GM18511 (cell line): ENCODE results near the gene SLC31A1.
A peak's percentile ranks its signal among the peaks of the same experiment; 100 is the strongest.
"Not testable (repeated sequence)": the region's sequence is repeated elsewhere in the genome, so short reads cannot be mapped to it uniquely, and the experiment has no call there.

Source experiments
- ATAC-seq: cut with Tn5 transposase; IDR thresholded peaks from one replicate; pipeline ENCODE4 v1.9.1; 2021; ENCODE audit warnings: mild to moderate bottlenecking, moderate library complexity; ENCODE audit not compliant: unreplicated experiment

The SLC31A1 gene

GRCh38 chr9:113261917-113262671 lies 40.8 kb downstream of the SLC31A1 start:
- ATAC-seq: no peak

GRCh38 chr9:113266174-113266573 lies 44.8 kb downstream of the SLC31A1 start:
- no peak for ATAC-seq

GRCh38 chr9:113267911-113268566 lies 46.7 kb downstream of the SLC31A1 start:
- ATAC-seq: no peak

- ATAC-seq: no peak
These were observed 48.0 kb downstream of the SLC31A1 start for GRCh38 chr9:113269355-113269754.

GRCh38 chr9:113269871-113270270 lies 48.5 kb downstream of the SLC31A1 start:
- ATAC-seq: no peak

GRCh38 chr9:113274474-113275156 lies 53.3 kb downstream of the SLC31A1 start:
- ATAC-seq: peak; percentile 4

- ATAC-seq: peak; percentile 98
These were observed 54.1 kb downstream of the SLC31A1 start, which contains the start of the genes CDC26 and PRPF4 for GRCh38 chr9:113275157-113276131. Gene CDC26 (minus strand): TSS chr9:113275572. CDS start chr9:113272507, 3,065 bp downstream. Gene PRPF4 (plus strand): TSS chr9:113275658. CDS start chr9:113275744, 86 bp downstream.

- no peak for ATAC-seq
These were observed 57.5 kb downstream of the SLC31A1 start for GRCh38 chr9:113278840-113279239.

GRCh38 chr9:113281356-113281755 lies 60.0 kb downstream of the SLC31A1 start:
- no peak for ATAC-seq

GRCh38 chr9:113289091-113289490 lies 67.7 kb downstream of the SLC31A1 start:
- no peak for ATAC-seq

GRCh38 chr9:113290052-113290607 lies 68.8 kb downstream of the SLC31A1 start:
- ATAC-seq: no peak

- no peak for ATAC-seq
These were observed 72.0 kb downstream of the SLC31A1 start for GRCh38 chr9:113293285-113293878.

- not testable (repeated sequence) for ATAC-seq
These were observed 74.9 kb downstream of the SLC31A1 start for GRCh38 chr9:113296247-113296646.

GRCh38 chr9:113296796-113297558 lies 75.6 kb downstream of the SLC31A1 start:
- ATAC-seq: no peak

GRCh38 chr9:113298311-113298710 lies 77.0 kb downstream of the SLC31A1 start:
- ATAC-seq: no peak

- no peak for ATAC-seq
These were observed 77.8 kb downstream of the SLC31A1 start for GRCh38 chr9:113298924-113299770.

- no peak for ATAC-seq
These were observed 78.5 kb downstream of the SLC31A1 start for GRCh38 chr9:113299800-113300292.

GRCh38 chr9:113301548-113301947 lies 80.2 kb downstream of the SLC31A1 start:
- no peak for ATAC-seq
